Activated T-helper 17 cell treated with anti-CD3 and anti-CD28 coated beads, Interleukin-2, amount 50 U/mL, for 72 hours (primary cell): ENCODE measurements around the gene ZNF672. TPM values are rescaled to one million over a fixed set of nuclear protein-coding genes. Genes with fewer than 3 reads are reported as not detected.
"Not testable (repeated sequence)": the region's sequence is repeated elsewhere in the genome, so short reads cannot be mapped to it uniquely, and the experiment has no call there.

Experiments
- ATAC-seq: fragments of 150-1000 bp; cut with Tn5 transposase; replicated peaks from 2 replicates; pipeline ENCODE4 v1.10.0; 2021; ENCODE audit warnings: mild to moderate bottlenecking, moderate library complexity
- H3K27ac Mint-ChIP-seq: one replicate; pipeline ENCODE4 v1.8.0; 2022; ENCODE audit warnings: mixed read lengths
- H3K27me3 Mint-ChIP-seq: one replicate; pipeline ENCODE4 v1.8.0; 2022; ENCODE audit warnings: mixed read lengths
- H3K36me3 Mint-ChIP-seq: one replicate; pipeline ENCODE4 v1.8.0; 2022; ENCODE audit warnings: low read depth, mild to moderate bottlenecking, mixed read lengths
- H3K4me1 Mint-ChIP-seq: one replicate; pipeline ENCODE4 v1.8.0; 2022; ENCODE audit warnings: mixed read lengths
- H3K4me3 Mint-ChIP-seq: one replicate; pipeline ENCODE4 v1.8.0; 2022; ENCODE audit warnings: mild to moderate bottlenecking, mixed read lengths
- H3K9me3 Mint-ChIP-seq: one replicate; pipeline ENCODE4 v1.8.0; 2022; ENCODE audit warnings: mixed read lengths
- total RNA-seq, 2 donors: library from RNA; stranded (reverse); gene quantifications; one replicate each; pipeline ENCODE4 v1.2.3, GENCODE V29; 2022

Gene ZNF672
- total RNA-seq, 2 donors from 2014 or later = 36.1 to 38.8 TPM

- Mint-ChIP-seq H3K27me3 (no peaks in the 10 kb centered on the region), H3K27ac (peak overlapping the region; percentile 56), H3K4me3 (peak overlapping the region; percentile 96), H3K4me1 (peaks cover 32% of the 10 kb centered on the region), H3K36me3 (peaks cover 8% of the 10 kb centered on the region), H3K9me3 (no peaks in the 10 kb centered on the region)
- peak; percentile 79 for ATAC-seq
Observed at GRCh38 chr1:248862998-248863881, 25.2 kb downstream of the ZNF672 start.

GRCh38 chr1:248871837-248872401 is 33.9 kb downstream of the ZNF672 start:
- peaks cover 19% of the 10 kb centered on the region for H3K36me3 Mint-ChIP-seq
- H3K27ac Mint-ChIP-seq = peak overlapping the region; percentile 44
- no peak for ATAC-seq
- peak overlapping the region; percentile 94 for H3K4me3 Mint-ChIP-seq
- H3K27me3 Mint-ChIP-seq = no peaks in the 10 kb centered on the region
- H3K4me1 Mint-ChIP-seq = peaks cover 9% of the 10 kb centered on the region
- peaks cover 5% of the 10 kb centered on the region for H3K9me3 Mint-ChIP-seq

- Mint-ChIP-seq H3K27ac (peak overlapping the region; percentile 100), H3K36me3 (peaks cover 19% of the 10 kb centered on the region), H3K27me3 (no peaks in the 10 kb centered on the region), H3K4me3 (peak overlapping the region; percentile 94), H3K9me3 (peaks cover 5% of the 10 kb centered on the region), H3K4me1 (peaks cover 9% of the 10 kb centered on the region)
- ATAC-seq = peak; percentile 57
Observed at GRCh38 chr1:248872752-248873408, 34.9 kb downstream of the ZNF672 start.

GRCh38 chr1:248873409-248873992 is 35.5 kb downstream of the ZNF672 start:
- peaks cover 19% of the 10 kb centered on the region for H3K36me3 Mint-ChIP-seq
- peaks cover 9% of the 10 kb centered on the region for H3K4me1 Mint-ChIP-seq
- H3K27me3 Mint-ChIP-seq = no peaks in the 10 kb centered on the region
- peaks cover 5% of the 10 kb centered on the region for H3K9me3 Mint-ChIP-seq
- peak overlapping the region; percentile 94 for H3K4me3 Mint-ChIP-seq
- peak overlapping the region; percentile 100 for H3K27ac Mint-ChIP-seq
- ATAC-seq = peak; percentile 88

- Mint-ChIP-seq H3K27me3 (no peaks in the 10 kb centered on the region), H3K27ac (peak overlapping the region; percentile 100), H3K4me1 (peaks cover 9% of the 10 kb centered on the region), H3K4me3 (peak overlapping the region; percentile 94), H3K36me3 (peaks cover 19% of the 10 kb centered on the region), H3K9me3 (peaks cover 5% of the 10 kb centered on the region)
- peak; percentile 70 for ATAC-seq
Observed at GRCh38 chr1:248873993-248874533, 36.0 kb downstream of the ZNF672 start.

GRCh38 chr1:248881261-248881660 is 43.2 kb downstream of the ZNF672 start:
- ATAC-seq = no peak
- H3K4me3 Mint-ChIP-seq = no peak overlapping the region
- no peaks in the 10 kb centered on the region for H3K4me1 Mint-ChIP-seq
- no peaks in the 10 kb centered on the region for H3K36me3 Mint-ChIP-seq
- H3K27ac Mint-ChIP-seq = no peak overlapping the region
- H3K9me3 Mint-ChIP-seq = no peaks in the 10 kb centered on the region
- peaks cover 3% of the 10 kb centered on the region for H3K27me3 Mint-ChIP-seq

- not testable (repeated sequence) for H3K9me3 Mint-ChIP-seq, H3K4me1 Mint-ChIP-seq, H3K27me3 Mint-ChIP-seq, H3K27ac Mint-ChIP-seq, H3K36me3 Mint-ChIP-seq, ATAC-seq, H3K4me3 Mint-ChIP-seq
Observed at GRCh38 chr1:248882427-248882826, 44.4 kb downstream of the ZNF672 start.

GRCh38 chr1:248884632-248885295 is 46.7 kb downstream of the ZNF672 start:
- Mint-ChIP-seq H3K4me1 (no peaks in the 10 kb centered on the region), H3K9me3 (no peaks in the 10 kb centered on the region), H3K36me3 (no peaks in the 10 kb centered on the region), H3K4me3 (no peak overlapping the region), H3K27ac (no peak overlapping the region), H3K27me3 (peaks cover 3% of the 10 kb centered on the region)
- no peak for ATAC-seq

GRCh38 chr1:248885646-248886045 is 47.6 kb downstream of the ZNF672 start:
- H3K27me3 Mint-ChIP-seq = peaks cover 7% of the 10 kb centered on the region
- no peak overlapping the region for H3K4me3 Mint-ChIP-seq
- no peak for ATAC-seq
- H3K4me1 Mint-ChIP-seq = peaks cover 5% of the 10 kb centered on the region
- no peaks in the 10 kb centered on the region for H3K36me3 Mint-ChIP-seq
- no peaks in the 10 kb centered on the region for H3K9me3 Mint-ChIP-seq
- no peak overlapping the region for H3K27ac Mint-ChIP-seq

- no peaks in the 10 kb centered on the region for H3K36me3 Mint-ChIP-seq
- H3K4me1 Mint-ChIP-seq = peaks cover 7% of the 10 kb centered on the region
- no peaks in the 10 kb centered on the region for H3K9me3 Mint-ChIP-seq
- no peak overlapping the region for H3K4me3 Mint-ChIP-seq
- H3K27me3 Mint-ChIP-seq = peaks cover 12% of the 10 kb centered on the region
- no peak for ATAC-seq
- H3K27ac Mint-ChIP-seq = no peak overlapping the region
Observed at GRCh38 chr1:248886237-248886895, 48.3 kb downstream of the ZNF672 start.

- not testable (repeated sequence) for H3K4me3 Mint-ChIP-seq, H3K36me3 Mint-ChIP-seq, H3K9me3 Mint-ChIP-seq, H3K4me1 Mint-ChIP-seq, H3K27ac Mint-ChIP-seq, ATAC-seq
- H3K27me3 Mint-ChIP-seq = peaks cover 30% of the 10 kb centered on the region
Observed at GRCh38 chr1:248889914-248890243, 51.9 kb downstream of the ZNF672 start.

GRCh38 chr1:248890549-248891498 is 52.8 kb downstream of the ZNF672 start:
- H3K27ac Mint-ChIP-seq = no peak overlapping the region
- ATAC-seq = no peak
- no peaks in the 10 kb centered on the region for H3K9me3 Mint-ChIP-seq
- peaks cover 7% of the 10 kb centered on the region for H3K4me1 Mint-ChIP-seq
- no peaks in the 10 kb centered on the region for H3K36me3 Mint-ChIP-seq
- peaks cover 31% of the 10 kb centered on the region for H3K27me3 Mint-ChIP-seq
- no peak overlapping the region for H3K4me3 Mint-ChIP-seq

GRCh38 chr1:248891758-248892157 is 53.7 kb downstream of the ZNF672 start:
- no peak overlapping the region for H3K27ac Mint-ChIP-seq
- no peaks in the 10 kb centered on the region for H3K36me3 Mint-ChIP-seq
- H3K4me3 Mint-ChIP-seq = no peak overlapping the region
- peaks cover 7% of the 10 kb centered on the region for H3K4me1 Mint-ChIP-seq
- H3K27me3 Mint-ChIP-seq = peaks cover 39% of the 10 kb centered on the region
- ATAC-seq = no peak
- H3K9me3 Mint-ChIP-seq = no peaks in the 10 kb centered on the region
